AG08396 (cell line): ENCODE results near the gene TUBGCP3.
"Not testable (repeated sequence)": the region's sequence is repeated elsewhere in the genome, so short reads cannot be mapped to it uniquely, and the experiment has no call there.

Experiments used
- DNase-seq: peaks from one replicate; pipeline ENCODE4 v3.0.0; 2012; ENCODE audit warnings: low spot score, mixed read lengths

TUBGCP3 gene, protein sequence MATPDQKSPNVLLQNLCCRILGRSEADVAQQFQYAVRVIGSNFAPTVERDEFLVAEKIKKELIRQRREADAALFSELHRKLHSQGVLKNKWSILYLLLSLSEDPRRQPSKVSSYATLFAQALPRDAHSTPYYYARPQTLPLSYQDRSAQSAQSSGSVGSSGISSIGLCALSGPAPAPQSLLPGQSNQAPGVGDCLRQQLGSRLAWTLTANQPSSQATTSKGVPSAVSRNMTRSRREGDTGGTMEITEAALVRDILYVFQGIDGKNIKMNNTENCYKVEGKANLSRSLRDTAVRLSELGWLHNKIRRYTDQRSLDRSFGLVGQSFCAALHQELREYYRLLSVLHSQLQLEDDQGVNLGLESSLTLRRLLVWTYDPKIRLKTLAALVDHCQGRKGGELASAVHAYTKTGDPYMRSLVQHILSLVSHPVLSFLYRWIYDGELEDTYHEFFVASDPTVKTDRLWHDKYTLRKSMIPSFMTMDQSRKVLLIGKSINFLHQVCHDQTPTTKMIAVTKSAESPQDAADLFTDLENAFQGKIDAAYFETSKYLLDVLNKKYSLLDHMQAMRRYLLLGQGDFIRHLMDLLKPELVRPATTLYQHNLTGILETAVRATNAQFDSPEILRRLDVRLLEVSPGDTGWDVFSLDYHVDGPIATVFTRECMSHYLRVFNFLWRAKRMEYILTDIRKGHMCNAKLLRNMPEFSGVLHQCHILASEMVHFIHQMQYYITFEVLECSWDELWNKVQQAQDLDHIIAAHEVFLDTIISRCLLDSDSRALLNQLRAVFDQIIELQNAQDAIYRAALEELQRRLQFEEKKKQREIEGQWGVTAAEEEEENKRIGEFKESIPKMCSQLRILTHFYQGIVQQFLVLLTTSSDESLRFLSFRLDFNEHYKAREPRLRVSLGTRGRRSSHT

DNA sequence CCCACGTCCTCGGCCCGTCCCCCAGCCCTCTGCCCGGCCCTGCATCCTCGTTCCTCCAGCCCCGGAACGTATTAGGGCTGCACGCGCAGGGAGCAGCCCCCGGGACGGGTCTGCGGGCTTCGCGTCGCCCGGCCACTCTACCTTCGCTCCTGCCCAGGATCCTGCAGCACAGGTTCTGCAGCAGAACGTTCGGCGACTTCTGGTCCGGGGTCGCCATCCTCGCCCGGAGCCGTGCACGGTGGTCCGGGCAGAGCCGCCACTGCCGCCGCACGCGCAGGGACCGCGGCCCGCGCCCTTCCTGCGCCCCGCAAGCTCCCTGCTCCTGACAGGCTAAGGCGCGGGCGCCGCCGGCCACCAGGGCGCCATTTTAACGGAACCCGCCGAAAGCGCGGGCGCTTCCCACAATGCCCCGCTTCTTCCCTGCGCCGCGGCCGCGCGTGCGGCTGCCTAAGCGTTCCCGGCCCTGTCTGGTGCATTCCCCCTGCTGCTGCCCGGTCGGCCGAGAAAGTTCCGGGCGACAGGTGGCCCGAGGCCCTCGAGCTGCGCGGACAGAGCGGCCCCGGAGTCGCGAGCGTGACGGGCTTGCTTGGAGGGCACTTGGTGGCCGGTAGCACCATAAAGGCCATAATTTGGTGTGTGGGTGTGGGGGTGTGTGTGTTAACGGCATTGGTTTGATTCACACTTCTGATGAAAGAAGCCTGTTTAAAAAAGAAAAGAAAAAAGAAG is at the start of gene TUBGCP3:
Gene TUBGCP3, minus strand, starts transcription at position 390 of the 726 bp plus-strand sequence. Its CDS starts 173 bp downstream, at position 217.
- peak; percentile 96 for DNase-seq

DNA sequence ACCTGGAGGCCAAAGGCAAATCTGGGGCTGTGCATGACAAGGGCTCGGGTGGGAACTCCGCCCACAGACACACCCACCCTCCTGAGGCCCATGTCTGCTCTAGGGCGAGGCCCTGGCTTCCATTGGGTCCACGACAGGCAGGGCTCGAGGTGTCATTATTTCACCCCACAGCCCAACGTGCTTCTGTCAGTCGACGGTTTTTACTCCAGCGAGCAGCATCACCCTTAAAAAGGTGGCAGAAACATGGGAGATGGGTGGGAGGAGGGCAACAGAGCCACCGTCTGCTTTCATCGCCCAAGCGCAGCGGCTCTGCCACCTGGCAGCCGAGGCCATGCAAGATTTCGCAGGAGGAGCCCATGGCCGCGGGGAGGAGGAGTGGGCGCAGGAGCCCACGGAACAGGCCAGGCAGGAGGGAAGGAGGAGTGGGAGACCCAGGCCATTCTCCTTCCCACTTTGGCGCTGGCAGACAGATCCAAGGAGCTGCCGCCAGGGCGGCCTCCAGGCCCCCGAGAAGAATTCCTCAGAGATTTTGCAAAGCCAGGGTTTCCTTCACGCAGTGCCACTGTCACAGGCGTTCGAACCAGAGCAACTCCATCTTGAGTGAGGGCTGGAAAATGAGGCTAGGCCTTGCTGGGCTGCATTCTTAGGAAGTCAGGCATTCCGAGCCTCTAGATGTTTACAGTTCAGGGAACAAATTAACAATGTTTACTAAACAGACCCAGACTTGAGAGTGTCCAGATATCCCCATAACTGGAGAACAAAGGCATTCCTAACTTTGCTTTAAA is 49.3 kb upstream of the TUBGCP3 start:
- DNase-seq: no peak

DNA sequence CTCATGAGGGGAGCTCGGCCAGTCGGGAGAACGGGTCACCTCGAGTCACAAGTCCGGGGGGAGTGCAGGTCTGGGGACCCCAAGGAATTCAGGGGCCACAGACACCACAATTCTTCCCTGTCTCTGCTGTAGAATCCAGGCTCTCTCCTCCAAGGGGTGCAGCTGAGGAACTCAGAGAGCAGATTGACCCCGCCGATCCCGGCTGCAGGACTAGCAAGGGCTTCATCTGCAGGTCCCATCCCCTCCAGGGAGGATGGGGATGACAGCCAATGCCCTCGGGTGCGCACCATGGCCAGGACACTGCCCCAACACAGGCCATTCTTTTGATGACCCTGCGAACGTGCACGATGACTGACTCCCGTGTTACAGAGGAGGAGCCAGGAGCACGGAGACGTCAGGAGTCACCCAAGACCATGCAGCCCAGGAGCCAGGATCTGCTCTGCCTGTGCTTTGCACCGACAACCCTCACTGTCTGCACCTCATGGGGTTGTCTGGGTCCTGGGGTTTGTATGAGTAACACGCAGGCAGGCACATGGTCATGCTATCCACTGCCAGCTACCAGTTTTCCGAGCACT is 48.5 kb upstream of the TUBGCP3 start:
- DNase-seq: no peak

DNA sequence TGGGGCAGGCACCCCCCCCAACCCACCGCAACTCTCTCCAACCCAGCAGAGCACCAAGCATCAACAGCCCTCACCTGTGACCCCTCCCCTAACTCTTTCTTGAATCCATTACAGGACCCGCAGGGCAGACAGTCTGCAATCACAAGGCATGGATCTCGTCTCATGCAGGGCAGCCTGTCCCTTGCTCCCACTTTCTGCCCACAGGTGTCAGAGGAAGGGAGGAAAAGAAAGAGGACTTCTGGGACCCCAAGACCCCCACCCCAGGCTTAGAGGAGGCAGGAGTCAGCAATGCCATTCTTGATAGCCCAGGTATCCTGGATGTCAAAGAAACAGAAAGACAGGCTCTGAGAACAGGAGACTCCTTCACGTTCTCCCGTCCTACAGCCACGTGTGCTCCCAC is 47.4 kb upstream of the TUBGCP3 start:
- DNase-seq: no peak

DNA sequence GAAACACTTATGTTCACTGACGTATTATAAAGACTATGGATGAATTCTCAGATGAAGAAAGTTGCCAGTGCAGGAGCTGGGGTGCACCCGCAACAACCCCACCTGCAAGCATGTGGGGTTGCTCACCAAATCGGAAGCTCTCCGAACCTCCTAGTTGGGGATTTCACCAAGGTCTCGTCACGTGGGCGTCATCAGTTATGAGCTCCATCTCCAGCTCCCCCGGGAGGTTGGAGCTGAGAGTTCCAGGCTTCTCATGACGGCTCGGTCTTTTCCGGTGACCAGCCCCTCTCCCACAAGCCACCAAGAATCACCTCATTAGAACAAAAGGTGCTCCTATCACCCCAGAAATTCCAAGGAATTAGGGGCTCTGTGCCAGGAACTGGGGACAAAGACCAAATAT is 46.1 kb upstream of the TUBGCP3 start:
- no peak for DNase-seq

DNA sequence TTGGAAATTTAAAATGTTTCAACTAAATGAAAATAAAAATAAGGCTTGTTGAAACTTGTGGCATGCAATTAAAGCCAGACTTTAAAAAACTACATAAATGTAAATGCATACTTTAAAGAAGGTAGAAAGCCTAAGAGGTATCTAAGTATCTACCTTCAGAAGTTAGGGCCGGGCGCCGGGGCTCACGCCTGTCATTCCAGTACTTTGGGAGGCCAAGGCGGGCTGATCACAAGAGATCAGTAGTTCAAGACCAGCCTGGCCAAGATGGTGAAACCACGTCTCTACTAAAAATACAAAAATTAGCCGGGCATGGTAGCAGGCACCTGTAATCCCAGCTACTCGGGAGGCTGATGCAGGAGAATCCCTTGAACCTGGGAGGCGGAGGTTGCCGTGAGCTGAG is 42.3 kb upstream of the TUBGCP3 start:
- DNase-seq: not testable (repeated sequence)

DNA sequence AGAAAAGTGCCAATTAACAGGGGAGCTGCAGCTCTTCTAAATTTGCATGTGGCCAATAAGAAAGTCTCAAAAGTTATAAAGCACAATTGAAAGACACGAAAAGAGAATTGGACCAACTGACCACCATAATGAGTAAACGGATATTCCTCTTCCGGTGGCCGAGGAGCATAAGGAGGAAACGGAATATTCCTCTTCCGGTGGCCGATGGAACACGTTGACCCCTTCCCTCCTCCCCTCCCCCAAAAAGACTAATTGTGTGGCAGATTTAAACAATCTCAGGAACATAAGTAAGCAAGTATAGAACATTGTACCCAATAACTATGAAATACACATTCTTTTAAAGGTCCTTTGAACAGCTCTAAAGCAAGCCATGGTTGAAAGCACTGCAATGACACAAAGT is 41.2 kb upstream of the TUBGCP3 start:
- DNase-seq: no peak

DNA sequence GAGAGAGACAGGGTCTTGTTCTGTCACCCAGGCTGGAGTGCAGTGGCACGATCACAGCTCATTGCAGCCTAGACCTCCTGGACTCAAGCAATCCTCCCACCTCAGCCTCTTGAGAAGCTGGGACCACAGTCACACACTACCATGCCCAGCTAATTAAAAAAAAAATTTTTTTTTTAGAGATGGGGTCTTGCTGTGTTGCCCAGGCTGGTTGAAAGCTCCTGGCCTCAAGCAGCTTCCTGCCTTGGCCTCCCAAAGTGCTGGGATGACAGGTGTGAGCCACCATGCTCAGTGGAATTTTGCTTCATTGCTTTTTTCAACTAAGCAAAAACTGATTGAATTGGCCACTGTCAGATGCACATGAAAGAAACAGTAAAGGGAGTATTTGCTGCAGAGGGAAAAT is 39.7 kb upstream of the TUBGCP3 start:
- DNase-seq: not testable (repeated sequence)

DNA sequence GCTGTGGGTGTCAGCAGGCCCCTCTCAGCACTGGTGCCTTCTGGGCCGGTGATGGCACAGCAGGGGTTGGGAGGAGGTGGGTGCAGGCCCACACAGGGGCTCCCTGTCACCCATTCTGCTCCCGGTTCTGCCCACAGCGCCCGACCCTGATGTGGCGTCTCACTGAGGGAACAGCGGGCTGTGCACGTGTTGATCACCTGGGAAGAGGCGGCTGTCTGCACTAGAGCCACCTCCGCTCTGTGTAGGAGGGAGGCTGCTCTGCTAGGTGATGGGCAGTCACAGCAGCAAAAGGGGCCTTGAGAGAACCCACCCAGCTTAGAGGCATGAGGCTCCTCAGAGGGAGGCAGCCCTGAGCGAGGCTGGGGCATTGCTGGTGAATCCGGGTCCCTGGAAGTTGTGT is 39.2 kb upstream of the TUBGCP3 start:
- no peak for DNase-seq

DNA sequence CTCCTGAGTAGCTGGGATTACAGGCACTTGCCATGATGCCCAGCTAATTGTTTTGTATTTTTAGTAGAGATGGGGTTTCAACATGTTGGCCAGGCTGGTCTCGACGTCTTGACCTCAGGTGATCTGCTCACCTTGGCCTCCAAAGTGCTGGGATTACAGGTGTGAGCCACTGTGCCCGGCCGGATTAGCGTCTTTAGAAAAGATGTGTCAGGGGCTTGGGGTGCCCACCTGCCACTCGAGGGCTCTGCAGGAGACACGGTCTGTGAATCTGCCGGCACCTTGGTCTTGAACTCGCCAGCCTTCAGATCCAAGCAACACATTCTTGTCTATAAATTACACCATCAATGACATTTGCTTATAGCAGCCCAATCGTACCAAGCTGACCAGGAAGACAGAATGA is 38.8 kb upstream of the TUBGCP3 start:
- no peak for DNase-seq

DNA sequence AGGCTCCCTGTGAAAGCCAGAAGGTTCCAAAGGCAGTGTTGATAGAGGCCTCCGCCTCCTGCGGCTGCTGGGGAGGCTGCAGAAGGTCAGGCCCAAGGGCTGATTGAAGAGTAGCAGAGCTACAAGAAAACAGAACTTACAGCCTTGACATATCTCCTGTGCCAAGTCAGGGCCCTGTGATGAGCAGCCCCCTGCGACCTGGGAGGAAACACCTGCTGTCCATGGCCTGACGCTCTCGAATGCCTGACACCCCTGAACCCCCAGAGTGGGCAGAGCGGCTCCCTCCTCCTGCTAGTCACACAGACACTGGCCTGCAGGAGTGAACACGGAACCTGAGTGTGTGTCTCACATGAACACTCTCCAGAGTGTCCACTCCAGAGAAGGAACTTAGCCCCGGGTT is 38.2 kb upstream of the TUBGCP3 start:
- no peak for DNase-seq

DNA sequence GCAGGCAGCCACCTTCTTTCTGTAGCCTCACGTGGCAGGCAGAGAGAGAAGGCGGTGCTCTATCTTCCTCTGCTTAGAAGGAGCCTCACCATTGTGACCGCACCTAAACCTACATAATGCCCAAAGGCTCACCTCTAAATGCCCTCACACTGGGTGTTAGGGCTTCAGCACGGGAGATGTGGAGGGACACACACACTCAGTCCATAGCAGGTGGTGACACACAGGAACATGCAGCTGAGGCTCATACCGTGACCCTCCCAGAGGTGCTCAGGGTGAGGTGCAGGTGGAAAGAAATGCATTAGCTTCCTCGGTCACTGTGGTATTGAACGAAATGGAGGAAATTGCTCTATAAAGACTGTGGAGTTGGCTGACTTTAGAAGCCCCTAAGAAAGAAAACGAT is 37.7 kb upstream of the TUBGCP3 start:
- DNase-seq: no peak

DNA sequence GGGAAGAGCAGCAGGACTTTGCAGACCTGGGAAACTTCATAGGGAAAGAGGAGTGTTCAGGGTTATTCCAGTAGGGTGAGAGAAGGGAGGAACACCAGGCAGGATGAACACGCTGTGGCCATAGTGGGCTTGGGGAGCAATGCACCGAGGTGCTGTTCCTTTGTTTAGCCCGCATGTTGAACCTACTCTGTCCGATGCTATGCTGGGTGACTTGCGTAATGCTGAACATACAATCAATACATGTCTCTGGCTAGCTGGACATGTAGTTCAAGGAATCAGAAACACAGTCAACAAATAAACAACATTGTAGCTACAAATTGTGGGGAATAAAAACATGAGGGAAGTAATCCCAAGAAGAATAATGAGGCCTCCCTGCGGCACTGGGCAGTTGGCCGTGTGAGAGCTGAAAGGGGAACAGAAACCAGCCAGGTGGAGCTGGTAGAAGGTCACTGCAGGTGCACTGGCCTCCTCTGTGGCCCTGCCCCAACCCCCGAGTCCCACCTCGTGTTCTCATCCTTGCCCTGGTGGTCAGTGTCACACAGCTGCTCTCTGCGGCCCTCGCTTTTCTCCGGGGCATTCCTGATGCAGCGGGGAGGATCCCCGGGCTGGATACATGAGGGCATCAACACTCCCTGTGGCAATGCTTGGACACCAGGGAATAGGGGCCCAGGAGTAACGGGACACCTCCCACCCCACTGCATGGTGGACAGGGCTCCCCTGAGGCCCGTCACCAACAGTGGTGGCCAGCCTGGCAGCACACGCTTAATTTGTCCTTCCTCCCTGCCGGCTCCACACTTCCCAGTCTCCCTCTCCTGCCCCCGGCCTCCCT is 36.9 kb upstream of the TUBGCP3 start:
- no peak for DNase-seq

DNA sequence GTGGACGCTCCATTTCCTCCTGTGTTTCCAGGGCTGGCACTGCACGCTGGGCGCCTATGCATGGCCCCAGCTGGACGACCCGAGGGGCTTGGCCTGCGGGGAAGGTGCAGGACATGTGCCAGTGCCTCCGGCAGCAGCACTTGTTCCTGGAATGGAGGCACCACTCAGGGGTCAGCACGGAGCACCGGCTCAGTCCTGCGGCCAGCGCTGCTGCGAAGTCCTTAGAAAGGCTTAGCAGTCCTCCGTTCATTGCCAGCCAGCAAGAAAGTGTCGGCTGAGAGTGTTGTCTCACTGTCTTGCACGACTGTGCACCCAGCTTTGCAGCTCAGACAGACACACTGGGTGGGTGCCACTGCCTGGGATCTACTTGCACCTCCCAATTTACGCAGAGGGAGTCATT is 36.1 kb upstream of the TUBGCP3 start:
- DNase-seq: no peak

DNA sequence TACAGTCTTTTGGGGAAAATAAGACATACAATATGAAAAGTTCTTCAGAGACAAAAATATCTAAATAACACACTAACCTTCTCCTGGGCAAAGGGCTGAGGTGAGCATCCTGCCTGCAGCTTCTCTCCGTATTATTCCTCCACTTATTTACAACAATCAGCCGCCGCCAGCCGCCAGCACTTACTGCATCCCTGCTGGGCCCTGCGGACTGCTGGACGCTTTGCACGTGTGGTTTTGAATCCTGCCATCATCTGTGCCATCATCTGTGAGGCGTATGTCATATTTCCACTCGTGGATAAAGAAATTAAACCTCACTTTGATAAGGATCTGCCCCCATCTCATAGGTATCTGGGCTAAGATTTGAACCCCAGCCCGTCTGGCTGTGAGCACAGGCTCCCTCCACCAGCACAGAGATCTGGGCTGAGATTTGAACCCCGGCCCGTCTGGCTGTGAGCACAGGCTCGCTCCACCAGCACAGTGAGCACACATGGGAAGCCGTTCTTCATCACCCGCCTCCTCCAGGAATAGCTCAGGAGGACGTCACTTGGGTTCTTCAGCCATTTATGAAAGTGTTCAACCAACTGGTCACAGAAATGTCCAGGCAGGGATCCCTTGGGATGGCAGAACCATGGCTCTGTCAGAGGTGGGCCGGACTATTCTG is 35.2 kb upstream of the TUBGCP3 start:
- no peak for DNase-seq

DNA sequence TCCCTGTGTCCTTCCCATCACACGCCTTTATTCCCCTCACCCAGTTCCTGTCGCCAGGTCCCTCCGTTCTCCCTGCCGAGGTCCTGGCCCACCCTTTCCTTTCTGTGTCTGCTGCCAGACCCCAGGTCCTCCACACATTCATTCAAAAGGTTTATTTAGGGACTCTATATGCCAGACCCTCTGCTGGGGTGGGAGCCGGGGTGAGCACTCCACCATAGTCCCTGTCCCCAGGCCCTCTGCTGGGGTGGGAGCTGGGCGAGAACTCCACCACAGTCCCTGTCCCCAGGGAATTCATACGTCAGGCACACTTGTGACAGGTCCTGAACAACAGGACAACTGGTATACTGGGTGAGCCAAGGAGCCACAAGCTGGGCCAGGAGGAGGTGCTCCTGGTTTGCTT is 34.4 kb upstream of the TUBGCP3 start:
- DNase-seq: no peak

DNA sequence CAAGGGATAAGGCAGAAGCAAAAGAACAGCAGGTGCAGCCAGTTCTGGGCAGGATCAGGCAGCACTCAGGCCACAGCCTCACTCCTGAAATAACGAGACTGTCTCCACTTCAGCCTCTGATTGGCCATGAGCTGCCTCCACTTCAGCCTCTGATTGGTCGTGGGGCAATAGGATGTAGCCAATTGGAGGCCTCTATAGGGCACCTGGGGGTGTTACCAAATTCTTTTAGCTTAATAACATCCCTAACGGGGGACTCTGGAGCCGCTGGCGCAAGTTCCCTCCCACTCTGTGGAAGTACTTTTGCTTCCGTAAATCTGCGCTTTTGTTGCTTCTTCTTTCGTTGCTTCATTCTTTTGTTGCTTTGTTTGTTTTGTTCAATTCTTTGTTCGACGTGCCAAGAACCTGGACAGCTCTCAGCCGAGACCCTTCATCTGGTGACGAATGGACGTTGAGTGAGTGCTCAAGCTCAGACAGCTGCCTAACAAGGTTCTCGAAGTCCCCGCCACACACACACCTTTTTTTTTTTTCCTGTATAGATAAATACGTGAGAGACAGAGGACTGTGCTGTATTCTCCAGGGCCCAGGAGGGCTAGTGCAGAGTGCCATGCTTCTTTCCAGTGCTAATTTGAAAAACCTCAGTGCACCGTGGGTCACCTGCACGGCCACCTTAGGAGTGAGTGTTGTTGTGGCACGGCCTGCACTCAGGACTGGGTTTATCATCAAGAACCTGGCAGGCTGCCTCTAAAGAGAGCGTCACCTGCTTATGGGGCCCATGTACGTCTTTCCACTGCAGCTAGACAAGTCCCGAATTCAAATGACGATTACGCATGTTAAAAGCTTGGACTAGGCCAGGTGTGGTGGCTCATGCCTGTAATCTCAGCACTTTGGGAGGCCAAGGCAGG is 32.0 kb upstream of the TUBGCP3 start:
- no peak for DNase-seq

DNA sequence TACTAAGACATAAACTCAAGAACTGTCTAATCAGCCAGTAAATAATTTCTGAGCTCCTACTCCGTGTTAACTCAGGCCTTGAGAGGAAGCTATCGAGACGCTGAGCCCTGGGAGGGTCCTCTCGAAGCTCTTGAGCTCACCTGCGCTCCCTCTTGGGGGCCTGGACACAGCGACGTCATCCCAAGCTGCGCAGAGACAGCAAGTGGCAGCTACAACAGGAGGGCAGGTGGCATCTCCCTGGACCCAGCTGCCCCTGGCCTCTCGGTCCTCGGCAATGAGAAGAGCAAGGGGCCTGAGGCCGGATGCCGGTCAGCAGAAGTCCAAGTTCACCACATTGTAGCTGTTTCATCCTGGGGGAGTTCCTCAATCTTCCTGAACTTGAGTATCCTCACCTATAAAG is 30.5 kb upstream of the TUBGCP3 start:
- DNase-seq: no peak
